ENCODE results near the gene AKR1D1.

DNA sequence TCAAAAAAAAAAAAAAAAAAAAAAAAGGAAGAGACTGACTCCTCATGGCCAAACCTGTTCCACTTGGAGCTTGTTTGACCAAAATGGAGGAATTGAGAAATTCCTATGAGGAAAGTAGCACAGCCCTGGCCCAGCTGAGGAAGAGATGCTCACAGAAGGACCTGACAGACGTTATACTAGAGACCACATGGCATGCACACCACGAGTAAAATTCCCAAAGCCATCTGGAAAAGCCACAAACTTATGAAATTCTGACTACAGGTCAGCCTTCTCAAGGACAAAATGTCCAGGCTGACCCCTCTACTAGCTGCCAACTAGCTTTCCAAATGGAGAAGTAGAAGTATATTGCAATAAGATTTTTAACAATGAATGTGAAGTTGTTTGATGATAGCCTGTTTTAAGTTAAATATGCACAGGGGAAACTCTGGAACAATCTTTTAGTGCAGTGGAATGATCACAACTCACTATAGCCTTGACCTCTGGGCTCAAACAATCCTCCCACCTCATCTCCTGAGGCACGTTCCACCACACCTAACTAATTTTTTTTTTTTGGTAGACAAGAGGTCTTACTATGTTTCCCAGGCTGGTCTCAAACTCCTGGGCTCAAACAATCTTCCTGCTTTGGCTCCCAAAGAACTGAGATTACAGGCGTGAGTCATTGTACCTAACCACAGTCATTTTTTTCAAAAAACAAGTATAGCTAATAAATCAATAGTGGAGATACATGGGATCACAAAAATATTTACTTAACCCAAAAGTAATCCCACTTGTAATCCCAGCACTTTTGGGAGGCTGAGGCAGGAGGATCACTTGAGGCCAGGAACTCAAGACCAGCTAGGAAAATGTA lies 75.7 kb downstream of the AKR1D1 start:
- TF ChIP-seq, protein P1, sequence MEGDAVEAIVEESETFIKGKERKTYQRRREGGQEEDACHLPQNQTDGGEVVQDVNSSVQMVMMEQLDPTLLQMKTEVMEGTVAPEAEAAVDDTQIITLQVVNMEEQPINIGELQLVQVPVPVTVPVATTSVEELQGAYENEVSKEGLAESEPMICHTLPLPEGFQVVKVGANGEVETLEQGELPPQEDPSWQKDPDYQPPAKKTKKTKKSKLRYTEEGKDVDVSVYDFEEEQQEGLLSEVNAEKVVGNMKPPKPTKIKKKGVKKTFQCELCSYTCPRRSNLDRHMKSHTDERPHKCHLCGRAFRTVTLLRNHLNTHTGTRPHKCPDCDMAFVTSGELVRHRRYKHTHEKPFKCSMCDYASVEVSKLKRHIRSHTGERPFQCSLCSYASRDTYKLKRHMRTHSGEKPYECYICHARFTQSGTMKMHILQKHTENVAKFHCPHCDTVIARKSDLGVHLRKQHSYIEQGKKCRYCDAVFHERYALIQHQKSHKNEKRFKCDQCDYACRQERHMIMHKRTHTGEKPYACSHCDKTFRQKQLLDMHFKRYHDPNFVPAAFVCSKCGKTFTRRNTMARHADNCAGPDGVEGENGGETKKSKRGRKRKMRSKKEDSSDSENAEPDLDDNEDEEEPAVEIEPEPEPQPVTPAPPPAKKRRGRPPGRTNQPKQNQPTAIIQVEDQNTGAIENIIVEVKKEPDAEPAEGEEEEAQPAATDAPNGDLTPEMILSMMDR (IDR thresholded peaks at IDR 0.05), result no peak
- TF ChIP-seq POLR2A (IDR thresholded peaks at IDR 0.05), result no peak

All from thyroid gland (tissue), 4 donors.